GM23248 (cell line): ENCODE results near the gene TENM4.

Experiments used
- EZH2 ChIP-seq: fragments of 200-600 bp; sonication (generic); IDR thresholded peaks from 2 replicates; pipeline ENCODE4 v1.6.1; 2018; ENCODE audit warnings: antibody characterized with exemption, mild to moderate bottlenecking; ENCODE audit not compliant: insufficient read depth, poor library complexity, severe bottlenecking
- EZH2phosphoT487 ChIP-seq: fragments of 200-600 bp; sonication (generic); IDR thresholded peaks from 2 replicates; pipeline ENCODE4 v1.6.1; 2018; ENCODE audit warnings: antibody characterized with exemption, moderate library complexity, mild to moderate bottlenecking, low read depth; ENCODE audit not compliant: insufficient read depth

DNA sequence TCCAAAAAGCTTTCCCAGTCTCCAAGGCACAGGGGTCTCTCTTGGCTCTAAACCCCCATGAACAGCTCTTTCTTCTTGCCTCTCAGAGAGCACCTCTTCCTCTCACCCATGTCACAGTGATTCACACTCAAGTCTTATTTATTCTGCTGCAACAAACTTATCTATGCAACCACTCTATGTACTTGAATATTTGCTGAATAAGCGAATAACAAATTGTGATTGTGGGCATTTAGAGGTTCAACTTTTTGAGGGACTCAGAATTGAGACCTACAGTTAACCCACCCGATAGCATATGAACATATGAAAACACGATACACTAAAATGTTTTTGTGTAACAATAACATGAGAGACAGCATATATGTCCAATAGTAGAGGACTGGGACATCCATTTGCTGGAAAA, 729.1 kb downstream of the TENM4 start:
- TF ChIP-seq EZH2 (no peak), EZH2phosphoT487 (no peak)
